Measurements from ENCODE around the gene DNAAF9.

The DNAAF9 gene

DNA sequence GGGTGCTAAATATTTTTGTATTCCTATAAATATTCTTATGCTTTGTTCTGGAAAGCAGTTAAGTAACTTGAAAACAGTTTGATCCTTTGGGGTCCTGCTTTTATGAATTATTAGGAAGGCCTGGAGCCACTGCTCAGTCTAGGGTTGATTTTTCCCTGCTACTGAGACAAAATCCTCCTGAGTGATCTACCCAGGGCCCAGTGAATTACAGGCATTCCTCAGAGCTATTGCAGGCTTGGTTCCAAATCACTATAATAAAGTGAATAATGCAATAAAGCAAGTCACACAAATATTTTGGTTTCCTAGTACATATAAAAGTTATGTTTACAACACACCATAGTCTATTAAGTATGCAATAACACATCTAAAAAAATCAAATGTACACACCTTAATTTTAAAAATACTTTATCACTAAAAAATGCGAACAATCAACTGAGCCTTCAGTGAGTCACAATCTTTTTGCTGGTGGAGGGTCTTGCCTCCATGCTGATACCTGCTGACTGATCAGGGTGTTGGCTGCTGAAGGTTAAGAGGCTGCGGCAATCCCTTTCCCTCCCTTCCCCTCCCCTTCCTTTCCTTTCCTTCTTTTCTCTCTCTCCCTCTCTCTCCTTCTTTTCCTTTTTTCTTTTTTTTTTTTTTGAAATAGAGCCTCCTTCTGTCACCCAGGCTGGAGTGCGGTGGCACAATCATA, 43.0 kb downstream of the DNAAF9 start:
- no peak for DNase-seq

DNA sequence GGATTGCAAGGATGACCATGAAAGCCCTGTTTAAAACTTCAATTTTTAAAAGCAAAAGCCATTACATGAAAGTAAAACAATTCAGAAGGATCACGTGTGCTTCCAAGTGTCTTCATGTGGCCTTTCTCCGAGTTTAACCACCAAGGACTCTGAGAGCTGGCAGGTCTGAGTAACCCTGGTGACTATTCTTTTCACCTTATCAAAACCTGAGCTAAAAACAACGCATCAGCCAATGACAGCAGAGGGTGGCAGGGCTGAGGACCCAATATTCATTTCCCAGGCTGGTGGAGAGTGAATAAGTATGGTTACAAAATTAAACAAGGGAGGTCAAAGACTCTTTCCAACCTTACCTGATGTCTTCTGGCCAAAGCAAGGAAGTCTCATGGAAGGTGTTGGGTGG, 46.7 kb downstream of the DNAAF9 start:
- DNase-seq = no peak

DNA sequence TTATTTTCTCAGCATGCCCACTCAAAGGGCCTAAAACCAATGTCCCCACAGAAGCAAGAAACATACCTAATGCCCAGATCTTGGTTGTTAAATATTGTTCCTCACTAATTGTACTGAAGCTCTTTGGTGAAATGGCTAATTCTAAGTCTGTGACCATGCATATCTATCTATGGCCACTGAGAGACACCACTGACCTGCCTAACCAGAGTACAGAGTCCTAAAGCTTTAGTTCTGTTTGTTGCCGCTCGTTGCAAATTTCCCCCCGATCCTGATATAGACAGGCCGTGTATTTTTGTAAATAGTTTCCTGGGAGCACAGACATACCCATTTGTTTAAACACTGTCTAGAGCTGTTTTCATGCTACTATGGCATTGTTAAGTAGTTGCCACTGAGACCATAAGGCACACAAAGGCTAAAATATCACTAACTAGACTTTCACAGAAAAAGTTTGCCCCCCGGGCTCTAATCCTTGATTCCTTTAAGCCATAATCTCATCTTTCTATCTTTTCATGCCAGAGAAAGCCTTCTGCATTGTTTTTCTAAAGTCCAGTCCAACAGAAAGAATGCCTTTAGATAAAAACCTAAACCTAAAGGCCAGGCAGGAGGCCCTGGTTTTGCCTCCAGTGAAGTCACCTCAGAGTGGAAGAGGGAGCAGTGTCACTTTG, 48.7 kb downstream of the DNAAF9 start:
- no peak for DNase-seq

All from left hindlimb (tissue), 1 donor.